Upper lobe of right lung (tissue), 1 donor: Measurements from ENCODE around the gene PRPH2. TPM values are rescaled to one million over a fixed set of nuclear protein-coding genes. Genes with fewer than 3 reads are reported as not detected.

Source experiments
- ATAC-seq: fragments of 200-7000 bp; cut with Tn5 transposase; one replicate; pipeline ENCODE4 v1.9.1; 2020; ENCODE audit warnings: mild to moderate bottlenecking, moderate library complexity
- DNase-seq: peaks from one replicate; pipeline ENCODE4 v3.0.0-alpha.2; 2020
- H3K27ac ChIP-seq: fragments of 200-600 bp; one replicate; pipeline ENCODE4 v1.8.0; 2022
- H3K27me3 ChIP-seq: fragments of 200-600 bp; one replicate; pipeline ENCODE4 v1.8.0; 2022; ENCODE audit warnings: mild to moderate bottlenecking
- H3K36me3 ChIP-seq: fragments of 200-600 bp; one replicate; pipeline ENCODE4 v1.8.0; 2022
- H3K4me1 ChIP-seq: fragments of 200-600 bp; one replicate; pipeline ENCODE4 v1.8.0; 2022
- H3K4me3 ChIP-seq: fragments of 200-600 bp; one replicate; pipeline ENCODE4 v1.8.0; 2022; ENCODE audit warnings: mild to moderate bottlenecking
- H3K9me3 ChIP-seq: fragments of 200-600 bp; one replicate; pipeline ENCODE4 v1.8.0; 2022
- CTCF ChIP-seq: fragments of 200-600 bp; IDR thresholded peaks from one replicate; pipeline ENCODE4 v1.8.0; 2022; ENCODE audit warnings: antibody characterized with exemption
- intact Hi-C: fragments of 100-400 bp; cut with DNase I; formaldehyde crosslinking; loops from one replicate; pipeline ENCODE4 v1.11.0; 2022
- total RNA-seq: library from RNA; stranded (reverse); fragmentation: NEBNext Ultra II Directional; extraction: Animal tissue kit (Norgen Biotek cat#: 25700); gene quantifications from one replicate; pipeline ENCODE4 v1.2.1, GENCODE V29; 2021
- donor health status: DM: no; HTN: yes; CAD: no; lungs with severe emphysema.

The PRPH2 gene
- total RNA-seq, 1 donor from 2014 or later, result 1.2 TPM

GRCh38 chr6:42694586-42694985 is 27.8 kb downstream of the PRPH2 start:
- TF ChIP-seq CTCF, result no peak
- no peak for DNase-seq
- Histone ChIP-seq H3K27ac (peak overlapping the region; percentile 42), H3K4me1 (peaks cover 18% of the 10 kb centered on the region), H3K4me3 (no peak overlapping the region), H3K27me3 (no peaks in the 10 kb centered on the region), H3K9me3 (no peaks in the 10 kb centered on the region), H3K36me3 (peaks cover 56% of the 10 kb centered on the region)
- intact Hi-C loops, result no loop called here
- ATAC-seq, result no peak

- TF ChIP-seq CTCF, result no peak
- Histone ChIP-seq H3K9me3 (no peaks in the 10 kb centered on the region), H3K36me3 (peaks cover 64% of the 10 kb centered on the region), H3K27ac (peak overlapping the region; percentile 42), H3K4me3 (no peak overlapping the region), H3K4me1 (peaks cover 18% of the 10 kb centered on the region), H3K27me3 (no peaks in the 10 kb centered on the region)
- intact Hi-C loops, result no loop called here
- no peak for ATAC-seq
- no peak for DNase-seq
Observed at GRCh38 chr6:42693725-42694323, 28.6 kb downstream of the PRPH2 start.

GRCh38 chr6:42692137-42692911 is 30.1 kb downstream of the PRPH2 start:
- Histone ChIP-seq H3K36me3 (peaks cover 79% of the 10 kb centered on the region), H3K4me1 (peaks cover 18% of the 10 kb centered on the region), H3K9me3 (no peaks in the 10 kb centered on the region), H3K4me3 (no peak overlapping the region), H3K27me3 (no peaks in the 10 kb centered on the region), H3K27ac (peak overlapping the region; percentile 25)
- peak; percentile 79 for ATAC-seq
- intact Hi-C loops, result no loop called here
- no peak for DNase-seq
- no peak for TF ChIP-seq CTCF

GRCh38 chr6:42690872-42691271 is 31.5 kb downstream of the PRPH2 start:
- no peak for TF ChIP-seq CTCF
- H3K27ac ChIP-seq, result no peak overlapping the region
- no peak overlapping the region for H3K4me3 ChIP-seq
- H3K9me3 ChIP-seq, result no peaks in the 10 kb centered on the region
- intact Hi-C loops, result no loop called here
- H3K27me3 ChIP-seq, result no peaks in the 10 kb centered on the region
- DNase-seq, result no peak
- peaks cover 85% of the 10 kb centered on the region for H3K36me3 ChIP-seq
- no peak for ATAC-seq
- H3K4me1 ChIP-seq, result peaks cover 12% of the 10 kb centered on the region

GRCh38 chr6:42690151-42690702 is 32.2 kb downstream of the PRPH2 start:
- Histone ChIP-seq H3K36me3 (peaks cover 91% of the 10 kb centered on the region), H3K27me3 (no peaks in the 10 kb centered on the region), H3K4me1 (peaks cover 12% of the 10 kb centered on the region), H3K27ac (no peak overlapping the region), H3K4me3 (no peak overlapping the region), H3K9me3 (no peaks in the 10 kb centered on the region)
- ATAC-seq (no peak), DNase-seq (no peak)
- TF ChIP-seq CTCF, result no peak
- intact Hi-C loops, result no loop called here
